Sigmoid colon (tissue), 4 donors: ENCODE results near the gene ERFE.

ENCODE experiments used
- EP300 ChIP-seq, 4 donors: sonication (generic); formaldehyde crosslinking; IDR thresholded peaks; one replicate each; pipeline ENCODE4 v1.6.1; 2017; ENCODE audit warnings: antibody characterized with exemption in 4 of 4
- TF ChIP-seq, protein P1 (sequence below), 4 experiments: fragments of 450-650 bp in 3 of 4; fragments of 200-600 bp in 1 of 4; IDR thresholded peaks; one replicate each; pipeline ENCODE4 v1.5.1; 2016 to 2019; ENCODE audit warnings: antibody characterized with exemption in 4 of 4, mild to moderate bottlenecking in 3 of 4, moderate library complexity in 2 of 4

DNA sequence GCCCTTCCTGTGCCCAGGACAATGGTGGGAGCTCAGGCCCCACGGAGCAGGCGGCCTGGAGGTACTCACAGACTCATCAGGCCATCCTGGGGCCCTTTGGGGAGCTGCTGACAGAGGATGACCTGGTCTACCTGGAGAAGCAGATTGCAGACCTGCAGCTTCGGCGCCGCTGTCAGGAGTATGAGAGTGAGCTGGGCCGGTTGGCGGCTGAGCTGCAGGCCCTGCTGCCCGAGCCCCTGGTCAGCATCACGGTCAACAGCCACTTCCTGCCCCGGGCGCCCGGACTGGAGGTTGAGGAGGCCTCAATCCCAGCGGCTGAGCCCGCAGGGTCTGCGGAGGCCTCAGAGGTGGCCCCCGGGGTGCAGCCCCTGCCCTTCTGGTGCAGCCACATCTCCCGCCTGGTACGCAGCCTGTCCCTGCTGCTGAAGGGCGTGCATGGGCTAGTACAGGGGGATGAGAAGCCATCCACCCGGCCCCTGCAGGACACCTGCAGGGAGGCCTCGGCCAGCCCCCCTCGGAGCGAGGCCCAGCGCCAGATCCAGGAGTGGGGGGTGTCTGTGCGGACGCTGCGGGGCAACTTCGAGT lies 28.6 kb upstream of the ERFE start:
- TF ChIP-seq, protein P1, sequence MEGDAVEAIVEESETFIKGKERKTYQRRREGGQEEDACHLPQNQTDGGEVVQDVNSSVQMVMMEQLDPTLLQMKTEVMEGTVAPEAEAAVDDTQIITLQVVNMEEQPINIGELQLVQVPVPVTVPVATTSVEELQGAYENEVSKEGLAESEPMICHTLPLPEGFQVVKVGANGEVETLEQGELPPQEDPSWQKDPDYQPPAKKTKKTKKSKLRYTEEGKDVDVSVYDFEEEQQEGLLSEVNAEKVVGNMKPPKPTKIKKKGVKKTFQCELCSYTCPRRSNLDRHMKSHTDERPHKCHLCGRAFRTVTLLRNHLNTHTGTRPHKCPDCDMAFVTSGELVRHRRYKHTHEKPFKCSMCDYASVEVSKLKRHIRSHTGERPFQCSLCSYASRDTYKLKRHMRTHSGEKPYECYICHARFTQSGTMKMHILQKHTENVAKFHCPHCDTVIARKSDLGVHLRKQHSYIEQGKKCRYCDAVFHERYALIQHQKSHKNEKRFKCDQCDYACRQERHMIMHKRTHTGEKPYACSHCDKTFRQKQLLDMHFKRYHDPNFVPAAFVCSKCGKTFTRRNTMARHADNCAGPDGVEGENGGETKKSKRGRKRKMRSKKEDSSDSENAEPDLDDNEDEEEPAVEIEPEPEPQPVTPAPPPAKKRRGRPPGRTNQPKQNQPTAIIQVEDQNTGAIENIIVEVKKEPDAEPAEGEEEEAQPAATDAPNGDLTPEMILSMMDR (IDR thresholded peaks at IDR 0.05), result no peak
- no peak for TF ChIP-seq EP300 (IDR thresholded peaks at IDR 0.05)
